ENCODE data around the gene GLG1. TPM values are rescaled to one million over a fixed set of nuclear protein-coding genes. Genes with fewer than 3 reads are reported as not detected.
A peak's percentile ranks its signal among the peaks of the same experiment; 100 is the strongest.
"Not testable (repeated sequence)": the region's sequence is repeated elsewhere in the genome, so short reads cannot be mapped to it uniquely, and the experiment has no call there.

The GLG1 gene
- total RNA-seq, 3 donors from 2014 or later: 45.1 to 52.4 (median 45.4) TPM

GRCh38 chr16:74423721-74424120 lies 183.2 kb downstream of the GLG1 start:
- not testable (repeated sequence) for H3K27me3 Mint-ChIP-seq (ENCODE audit: low read depth); H3K9me3 Mint-ChIP-seq; H3K36me3 Mint-ChIP-seq (ENCODE audit: insufficient read depth); H3K4me3 Mint-ChIP-seq; DNase-seq; ATAC-seq; H3K4me1 Mint-ChIP-seq (ENCODE audit: low read depth)

DNA sequence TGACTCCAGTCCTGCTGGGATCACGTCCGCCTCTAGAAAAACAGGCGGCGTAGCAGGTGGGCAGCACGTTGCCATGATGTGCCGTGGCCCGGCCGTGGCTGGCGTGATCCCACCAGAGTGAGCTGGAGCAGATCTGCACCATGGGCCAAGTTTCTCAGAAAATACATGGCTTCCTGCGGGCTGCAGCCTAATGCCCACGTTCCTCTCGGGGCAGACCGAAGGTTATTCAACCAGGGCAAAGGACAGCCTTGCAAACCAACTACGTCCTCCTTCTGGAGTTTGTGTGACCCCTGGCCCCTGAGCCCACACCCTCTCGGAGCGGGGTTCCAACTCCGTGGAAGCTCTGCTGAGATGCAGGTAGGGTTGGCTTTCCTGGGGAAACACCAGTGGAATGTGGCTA lies 184.8 kb downstream of the GLG1 start:
- H3K9me3 Mint-ChIP-seq; H3K27me3 Mint-ChIP-seq (ENCODE audit: low read depth); H3K36me3 Mint-ChIP-seq (ENCODE audit: insufficient read depth); H3K4me3 Mint-ChIP-seq; H3K4me1 Mint-ChIP-seq (ENCODE audit: low read depth); DNase-seq; ATAC-seq: not testable (repeated sequence)

- not testable (repeated sequence) for ATAC-seq; H3K4me1 Mint-ChIP-seq (ENCODE audit: low read depth); H3K36me3 Mint-ChIP-seq (ENCODE audit: insufficient read depth); H3K9me3 Mint-ChIP-seq; H3K27me3 Mint-ChIP-seq (ENCODE audit: low read depth); DNase-seq; H3K4me3 Mint-ChIP-seq
Observed at GRCh38 chr16:74421482-74421785, 185.5 kb downstream of the GLG1 start.

DNA sequence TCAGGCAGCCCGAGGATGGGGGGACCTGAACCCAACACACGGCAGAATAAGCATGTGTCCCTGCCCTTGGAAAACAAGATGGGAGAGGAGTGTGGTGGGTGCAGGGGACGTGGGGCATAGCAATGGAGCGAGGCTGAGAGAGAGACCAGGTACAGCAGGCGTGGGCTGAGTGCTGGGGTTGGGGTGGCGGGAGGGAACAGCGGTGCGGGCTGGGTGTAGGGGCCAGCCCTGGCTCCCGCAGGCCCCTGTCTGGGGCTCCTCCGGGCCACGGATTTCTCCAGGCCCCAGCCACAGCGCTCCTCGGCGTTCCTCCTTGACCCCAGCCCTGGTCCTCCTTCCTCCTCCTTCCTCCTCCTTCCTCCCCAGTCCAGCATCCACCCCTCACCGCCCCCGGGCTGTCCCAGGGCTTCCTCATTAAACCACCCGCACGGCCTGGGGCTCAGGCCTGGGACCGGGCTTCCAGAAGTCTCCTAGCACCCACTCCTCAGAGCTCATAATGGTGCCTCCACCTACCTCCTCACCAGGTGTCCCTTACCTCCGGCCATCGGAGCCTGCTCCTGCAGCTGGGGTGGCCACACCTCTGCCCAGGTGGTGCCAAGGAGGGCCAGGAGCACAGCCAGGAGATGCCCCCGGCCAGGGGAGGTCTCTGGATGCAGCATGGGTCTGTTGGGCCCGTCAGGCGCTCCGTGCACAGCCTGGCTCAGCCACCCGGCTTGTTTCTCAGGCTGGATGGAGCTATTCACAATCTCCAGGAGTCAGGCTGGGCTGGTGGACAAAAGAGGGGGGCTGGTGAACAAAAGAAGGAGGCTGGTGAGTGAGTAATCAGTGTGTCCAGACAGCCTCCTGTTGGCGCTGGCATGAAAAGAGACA lies 186.1 kb downstream of the GLG1 start, which contains the start of gene CLEC18B:
Gene CLEC18B (minus strand): TSS at position 867 of the 870 bp plus-strand sequence. CDS start 208 bp downstream, at position 659.
- not testable (repeated sequence) for DNase-seq; H3K9me3 Mint-ChIP-seq; H3K36me3 Mint-ChIP-seq (ENCODE audit: insufficient read depth); H3K4me1 Mint-ChIP-seq (ENCODE audit: low read depth); H3K4me3 Mint-ChIP-seq; H3K27me3 Mint-ChIP-seq (ENCODE audit: low read depth)
- ATAC-seq: peak in 1 of 2 donors; percentile 15

DNA sequence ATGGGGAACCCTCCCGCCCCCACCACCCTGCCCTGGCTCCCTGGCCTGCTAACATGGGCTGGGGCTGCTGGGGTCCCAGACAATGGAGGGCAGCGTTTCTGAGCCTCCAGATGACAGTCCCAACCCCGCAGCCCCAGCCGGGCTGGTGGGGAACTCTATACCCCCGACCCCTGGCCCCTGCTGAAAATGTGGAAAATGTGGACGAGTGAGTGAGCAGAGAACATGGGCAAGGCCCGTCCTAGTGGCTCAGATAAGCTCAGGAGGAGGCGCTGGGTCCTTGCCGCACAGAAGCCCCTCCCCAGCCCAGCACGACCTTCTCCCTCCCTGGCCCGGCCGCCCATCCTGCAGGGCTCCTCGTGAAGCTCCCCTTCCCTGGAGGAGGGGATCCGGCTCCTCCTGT lies 187.1 kb downstream of the GLG1 start:
- H3K9me3 Mint-ChIP-seq; DNase-seq; H3K4me3 Mint-ChIP-seq; H3K36me3 Mint-ChIP-seq (ENCODE audit: insufficient read depth); H3K27me3 Mint-ChIP-seq (ENCODE audit: low read depth); ATAC-seq; H3K4me1 Mint-ChIP-seq (ENCODE audit: low read depth): not testable (repeated sequence)

GRCh38 chr16:74417897-74418296 lies 189.0 kb downstream of the GLG1 start:
- not testable (repeated sequence) for DNase-seq; H3K4me1 Mint-ChIP-seq (ENCODE audit: low read depth); ATAC-seq

GRCh38 chr16:74413920-74414319 lies 193.0 kb downstream of the GLG1 start:
- not testable (repeated sequence) for ATAC-seq; H3K27me3 Mint-ChIP-seq (ENCODE audit: low read depth); DNase-seq; H3K4me3 Mint-ChIP-seq; H3K4me1 Mint-ChIP-seq (ENCODE audit: low read depth); H3K9me3 Mint-ChIP-seq; H3K36me3 Mint-ChIP-seq (ENCODE audit: insufficient read depth)

More at GRCh38 chr16:74417897-74418296, 189.0 kb downstream of the GLG1 start:
- H3K27me3 Mint-ChIP-seq (ENCODE audit: low read depth); H3K9me3 Mint-ChIP-seq; H3K4me3 Mint-ChIP-seq; H3K36me3 Mint-ChIP-seq (ENCODE audit: insufficient read depth): not testable (repeated sequence)

- not testable (repeated sequence) for H3K36me3 Mint-ChIP-seq (ENCODE audit: insufficient read depth); H3K9me3 Mint-ChIP-seq; H3K4me1 Mint-ChIP-seq (ENCODE audit: low read depth); H3K4me3 Mint-ChIP-seq; ATAC-seq; DNase-seq; H3K27me3 Mint-ChIP-seq (ENCODE audit: low read depth)
Observed at GRCh38 chr16:74413485-74413884, 193.4 kb downstream of the GLG1 start.

- H3K27me3 Mint-ChIP-seq (ENCODE audit: low read depth); H3K9me3 Mint-ChIP-seq; DNase-seq; ATAC-seq; H3K4me1 Mint-ChIP-seq (ENCODE audit: low read depth); H3K36me3 Mint-ChIP-seq (ENCODE audit: insufficient read depth); H3K4me3 Mint-ChIP-seq: not testable (repeated sequence)
Observed at GRCh38 chr16:74412775-74413390, 194.0 kb downstream of the GLG1 start.

DNA sequence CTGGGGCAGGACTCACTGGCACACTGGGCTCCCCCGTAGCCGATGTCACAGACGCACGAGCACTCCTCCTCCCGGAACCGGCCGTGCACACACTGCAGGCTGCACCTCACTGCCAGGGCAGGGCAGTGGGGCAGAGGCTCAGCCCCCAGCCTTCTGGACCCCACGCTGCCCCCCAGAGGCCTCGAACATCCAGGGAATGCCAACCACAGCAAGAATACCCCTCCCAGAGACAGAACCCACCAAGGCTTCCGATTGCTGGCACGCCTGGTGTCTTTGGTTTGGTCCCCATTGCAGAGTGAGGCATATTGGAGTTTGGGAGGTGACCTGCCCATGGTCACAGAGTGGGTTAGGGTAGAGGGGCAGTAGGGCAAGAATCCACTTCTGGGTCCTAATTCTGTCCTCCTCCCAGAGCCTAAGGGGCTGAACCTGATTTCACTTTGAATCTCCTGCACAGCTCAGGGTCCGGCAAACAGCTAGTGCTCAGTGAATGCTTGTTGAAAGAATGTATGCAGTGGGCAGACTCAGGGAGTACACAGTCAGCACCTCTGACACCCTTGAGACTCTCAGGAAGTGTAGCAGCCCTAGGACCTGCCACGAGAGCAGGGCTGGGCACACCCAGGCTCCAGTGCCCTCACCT lies 194.7 kb downstream of the GLG1 start:
- not testable (repeated sequence) for DNase-seq; ATAC-seq; H3K27me3 Mint-ChIP-seq (ENCODE audit: low read depth); H3K36me3 Mint-ChIP-seq (ENCODE audit: insufficient read depth); H3K9me3 Mint-ChIP-seq; H3K4me1 Mint-ChIP-seq (ENCODE audit: low read depth); H3K4me3 Mint-ChIP-seq

DNA sequence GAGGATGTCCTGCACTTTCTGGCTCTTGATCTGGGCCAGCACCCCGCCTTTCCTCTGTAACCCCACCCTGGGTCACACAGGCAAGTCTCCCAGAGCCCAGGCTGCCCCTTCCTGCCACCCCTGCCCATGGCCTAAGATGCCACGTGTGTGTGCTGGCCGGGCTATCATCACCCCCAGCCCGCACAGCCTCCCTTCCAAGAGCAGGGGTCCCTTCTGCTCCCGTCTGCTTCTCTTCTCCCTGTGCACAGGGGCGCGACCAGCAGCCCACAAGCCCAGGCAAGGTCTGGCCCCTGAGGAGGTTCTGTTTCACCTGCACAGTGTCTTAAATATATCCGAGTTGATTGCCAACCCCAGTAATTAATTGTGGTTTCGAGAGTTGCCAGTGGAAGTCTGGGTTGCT lies 195.9 kb downstream of the GLG1 start:
- H3K4me3 Mint-ChIP-seq; H3K27me3 Mint-ChIP-seq (ENCODE audit: low read depth); DNase-seq; ATAC-seq; H3K36me3 Mint-ChIP-seq (ENCODE audit: insufficient read depth); H3K9me3 Mint-ChIP-seq; H3K4me1 Mint-ChIP-seq (ENCODE audit: low read depth): not testable (repeated sequence)

GRCh38 chr16:74410057-74410957 lies 196.6 kb downstream of the GLG1 start:
- not testable (repeated sequence) for H3K9me3 Mint-ChIP-seq; H3K27me3 Mint-ChIP-seq (ENCODE audit: low read depth); H3K36me3 Mint-ChIP-seq (ENCODE audit: insufficient read depth); DNase-seq; H3K4me3 Mint-ChIP-seq; H3K4me1 Mint-ChIP-seq (ENCODE audit: low read depth)
- peak in 1 of 2 donors; percentile 8 for ATAC-seq

GRCh38 chr16:74409185-74409981 lies 197.5 kb downstream of the GLG1 start:
- H3K27me3 Mint-ChIP-seq (ENCODE audit: low read depth); H3K36me3 Mint-ChIP-seq (ENCODE audit: insufficient read depth); H3K4me3 Mint-ChIP-seq; H3K9me3 Mint-ChIP-seq; H3K4me1 Mint-ChIP-seq (ENCODE audit: low read depth); ATAC-seq; DNase-seq: not testable (repeated sequence)
